ENCODE data around the gene TP53BP2. TPM values are rescaled to one million over a fixed set of nuclear protein-coding genes. Genes with fewer than 3 reads are reported as not detected.

TP53BP2 gene
- total RNA-seq, 2 experiments from 2014 or later, result 56.0 to 58.7 TPM

DNA sequence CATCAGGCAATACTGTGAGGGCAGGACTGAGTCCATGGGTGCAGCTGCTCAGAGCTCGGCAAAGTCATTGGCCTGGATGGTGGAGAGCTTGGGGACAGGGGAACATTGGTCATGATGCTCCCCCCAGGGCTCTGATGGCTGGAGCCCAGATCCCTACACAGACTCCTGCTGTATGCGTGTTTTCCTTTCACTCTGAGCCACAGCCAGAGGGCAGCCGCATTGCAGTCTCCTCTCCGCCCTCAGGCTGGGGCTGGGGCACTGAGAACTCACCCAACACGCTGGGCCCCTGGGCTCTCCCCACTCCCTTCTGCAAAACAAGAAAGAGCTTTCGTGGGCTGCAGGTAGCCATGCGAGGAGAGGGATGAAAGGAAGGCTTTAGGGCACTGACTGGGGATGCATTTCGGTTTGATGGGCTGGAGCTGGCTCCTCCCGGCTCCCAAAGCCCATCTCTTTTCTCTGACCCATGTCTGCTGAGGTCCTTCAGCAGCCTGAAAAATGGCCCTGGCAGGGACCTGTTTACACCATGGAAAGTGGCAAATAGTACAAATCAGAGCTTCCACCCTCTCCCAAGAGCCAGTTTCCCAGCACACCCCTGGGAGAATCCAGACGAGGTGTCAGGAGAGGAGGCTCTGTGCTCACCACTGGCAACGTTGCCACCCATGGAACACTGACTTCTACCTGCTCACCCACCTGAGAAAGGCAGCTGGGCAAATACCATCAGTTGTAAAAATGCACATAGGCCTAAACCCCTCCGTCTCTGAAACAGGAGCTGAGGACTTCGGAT, 89.6 kb downstream of the TP53BP2 start:
- Mint-ChIP-seq H3K4me1 (ENCODE audit: low read depth) (no peaks in the 10 kb centered on the region), H3K9me3 (no peaks in the 10 kb centered on the region), H3K36me3 (peaks cover 24% of the 10 kb centered on the region), H3K27ac (no peak overlapping the region), H3K27me3 (no peaks in the 10 kb centered on the region), H3K4me3 (no peak overlapping the region)
- intact Hi-C loops (cut with micrococcal nuclease), result no loop called here
- ChIA-PET POLR2A (no interaction called here), CTCF (interaction anchor here (0.6 to 1.1 kb wide), 4 partner anchors 50 to 63 kb away, joined by 3 to 4 read pairs (median 3); no protein-coding TSS in a partner anchor)
- no peak for DNase-seq

DNA sequence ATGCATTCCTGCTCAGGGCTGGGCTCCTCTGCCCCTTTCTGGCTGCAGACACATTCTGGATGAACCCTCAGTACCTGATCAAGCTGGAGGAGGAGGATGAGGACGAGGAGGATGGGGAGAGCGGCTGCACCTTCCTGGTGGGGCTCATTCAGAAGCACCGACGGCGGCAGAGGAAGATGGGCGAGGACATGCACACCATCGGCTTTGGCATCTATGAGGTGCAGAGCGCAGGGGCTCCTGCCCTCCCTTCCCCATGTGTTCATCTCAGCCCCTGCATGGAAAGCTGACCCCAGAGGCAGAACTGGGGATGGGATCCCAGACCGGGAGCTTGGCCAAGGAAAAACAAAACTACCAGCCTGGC, 90.3 kb downstream of the TP53BP2 start:
- ChIA-PET CTCF (interaction anchor here (0.6 kb wide), 1 partner anchor 60 kb away, joined by 3 read pairs; no protein-coding TSS in a partner anchor), POLR2A (no interaction called here)
- Mint-ChIP-seq H3K4me3 (no peak overlapping the region), H3K9me3 (no peaks in the 10 kb centered on the region), H3K27me3 (no peaks in the 10 kb centered on the region), H3K4me1 (ENCODE audit: low read depth) (no peaks in the 10 kb centered on the region), H3K36me3 (peaks cover 29% of the 10 kb centered on the region), H3K27ac (no peak overlapping the region)
- intact Hi-C loops (cut with micrococcal nuclease), result no loop called here
- DNase-seq, result no peak

DNA sequence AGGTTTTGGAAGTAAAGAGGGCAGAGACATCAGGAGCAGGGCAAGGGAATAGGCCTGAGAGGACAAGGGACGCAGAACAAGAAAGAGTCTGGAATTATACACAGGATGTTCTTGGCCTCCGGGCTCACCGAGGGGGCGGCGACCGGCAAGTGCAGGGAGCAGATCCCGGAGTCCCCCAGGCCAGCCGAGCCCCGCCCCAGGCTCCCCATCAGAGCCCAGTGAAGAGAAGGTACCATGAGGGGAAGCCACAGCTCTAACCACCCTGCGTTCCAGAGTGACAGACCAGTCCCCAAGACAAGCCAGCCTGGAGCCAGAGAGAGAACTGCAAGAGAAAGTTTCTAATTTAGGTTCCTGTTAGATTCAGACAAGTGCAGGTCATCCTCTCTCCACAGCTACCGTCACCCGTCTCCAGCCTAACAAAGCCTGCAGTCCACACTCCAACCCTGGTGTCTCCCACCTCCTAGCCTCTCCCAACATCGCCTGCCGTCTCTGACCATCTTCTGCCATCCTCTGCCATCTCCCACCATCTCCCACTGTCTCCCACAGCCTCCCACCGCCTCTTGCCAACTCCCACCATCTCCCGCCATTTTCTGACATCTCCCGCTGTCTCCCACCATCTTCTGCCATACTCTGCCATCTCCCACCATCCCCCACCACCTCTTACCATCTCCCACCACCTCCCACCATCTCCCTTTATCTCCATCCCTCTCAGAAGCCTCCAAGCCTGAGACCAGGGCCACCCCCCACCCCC, 90.9 kb downstream of the TP53BP2 start:
- Mint-ChIP-seq H3K9me3 (no peaks in the 10 kb centered on the region), H3K36me3 (peaks cover 33% of the 10 kb centered on the region), H3K4me1 (ENCODE audit: low read depth) (no peaks in the 10 kb centered on the region), H3K27ac (no peak overlapping the region), H3K27me3 (no peaks in the 10 kb centered on the region), H3K4me3 (no peak overlapping the region)
- ChIA-PET POLR2A (no interaction called here), CTCF (no interaction called here)
- intact Hi-C loops (cut with micrococcal nuclease), result no loop called here
- no peak for DNase-seq

DNA sequence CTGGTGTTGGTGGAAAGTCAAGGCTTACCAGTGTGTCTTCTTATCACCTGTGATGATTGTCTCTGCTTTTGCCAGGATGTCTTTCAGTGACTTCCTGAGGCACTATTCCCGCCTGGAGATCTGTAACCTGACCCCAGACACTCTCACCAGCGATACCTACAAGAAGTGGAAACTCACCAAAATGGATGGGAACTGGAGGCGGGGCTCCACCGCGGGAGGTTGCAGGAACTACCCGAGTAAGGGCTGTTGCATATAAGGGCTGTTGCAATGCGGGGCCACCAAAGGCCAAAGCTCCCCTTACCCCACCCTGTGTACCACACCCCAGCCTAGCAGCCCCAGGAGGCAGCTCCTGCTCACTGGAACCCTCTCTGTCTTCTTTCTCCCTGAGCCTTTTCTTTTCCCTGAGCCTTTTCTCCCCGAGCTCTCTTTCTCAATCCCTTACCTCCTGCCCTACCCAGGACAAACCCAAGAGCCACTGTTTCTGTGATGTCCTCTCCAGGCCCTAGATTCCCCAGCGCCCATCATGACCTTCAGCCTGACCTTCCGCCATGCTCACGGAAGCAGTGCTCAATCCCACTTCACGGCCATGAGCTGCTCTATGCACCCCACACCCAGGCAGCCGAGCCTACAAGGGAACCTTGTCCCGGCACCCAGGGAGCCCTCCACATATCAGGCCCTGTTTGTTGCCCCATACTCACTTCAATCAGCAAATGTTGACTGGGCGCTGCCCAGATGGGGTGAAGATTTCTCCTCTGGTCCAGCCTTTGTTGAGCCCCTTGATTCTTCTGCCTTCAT, 92.8 kb downstream of the TP53BP2 start:
- peaks cover 29% of the 10 kb centered on the region for H3K36me3 Mint-ChIP-seq
- CTCF ChIA-PET, result interaction anchor here (1.2 to 8.2 kb wide), 5 partner anchors 26 to 93 kb away, joined by 3 to 189 read pairs (median 4); partner anchors contain the start of genes CAPN2 and TP53BP2
- H3K27me3 Mint-ChIP-seq, result no peaks in the 10 kb centered on the region
- POLR2A ChIA-PET, result no interaction called here
- no peak overlapping the region for H3K27ac Mint-ChIP-seq
- no peak for DNase-seq
- H3K4me1 Mint-ChIP-seq (ENCODE audit: low read depth), result peaks cover 14% of the 10 kb centered on the region
- no peak overlapping the region for H3K4me3 Mint-ChIP-seq
- intact Hi-C loops (cut with micrococcal nuclease), result no loop called here
- H3K9me3 Mint-ChIP-seq, result no peaks in the 10 kb centered on the region

DNA sequence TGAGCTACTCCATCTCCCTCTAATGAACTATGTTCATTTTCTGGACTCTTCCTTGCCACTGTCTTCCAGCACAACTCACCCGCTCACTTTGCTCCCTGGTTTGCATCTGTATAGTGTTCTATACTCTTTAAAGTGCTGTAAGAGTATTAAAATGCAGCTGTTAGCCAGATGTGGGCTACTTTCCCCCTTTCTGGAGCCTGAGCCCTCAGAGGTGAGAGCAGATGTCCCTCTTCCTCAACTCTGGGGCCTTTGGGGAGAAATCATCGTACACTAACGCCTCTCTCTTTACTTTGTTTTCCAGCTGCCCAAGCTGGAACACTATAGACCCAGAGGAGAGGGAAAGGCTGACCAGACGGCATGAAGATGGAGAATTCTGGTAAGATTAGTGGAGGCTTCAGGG, 94.1 kb downstream of the TP53BP2 start:
- H3K36me3 Mint-ChIP-seq, result peaks cover 25% of the 10 kb centered on the region
- CTCF ChIA-PET, result interaction anchor here (1.1 to 8.2 kb wide), 5 partner anchors 25 to 68 kb away, joined by 4 to 189 read pairs (median 4); partner anchors contain the start of gene CAPN2

DNA sequence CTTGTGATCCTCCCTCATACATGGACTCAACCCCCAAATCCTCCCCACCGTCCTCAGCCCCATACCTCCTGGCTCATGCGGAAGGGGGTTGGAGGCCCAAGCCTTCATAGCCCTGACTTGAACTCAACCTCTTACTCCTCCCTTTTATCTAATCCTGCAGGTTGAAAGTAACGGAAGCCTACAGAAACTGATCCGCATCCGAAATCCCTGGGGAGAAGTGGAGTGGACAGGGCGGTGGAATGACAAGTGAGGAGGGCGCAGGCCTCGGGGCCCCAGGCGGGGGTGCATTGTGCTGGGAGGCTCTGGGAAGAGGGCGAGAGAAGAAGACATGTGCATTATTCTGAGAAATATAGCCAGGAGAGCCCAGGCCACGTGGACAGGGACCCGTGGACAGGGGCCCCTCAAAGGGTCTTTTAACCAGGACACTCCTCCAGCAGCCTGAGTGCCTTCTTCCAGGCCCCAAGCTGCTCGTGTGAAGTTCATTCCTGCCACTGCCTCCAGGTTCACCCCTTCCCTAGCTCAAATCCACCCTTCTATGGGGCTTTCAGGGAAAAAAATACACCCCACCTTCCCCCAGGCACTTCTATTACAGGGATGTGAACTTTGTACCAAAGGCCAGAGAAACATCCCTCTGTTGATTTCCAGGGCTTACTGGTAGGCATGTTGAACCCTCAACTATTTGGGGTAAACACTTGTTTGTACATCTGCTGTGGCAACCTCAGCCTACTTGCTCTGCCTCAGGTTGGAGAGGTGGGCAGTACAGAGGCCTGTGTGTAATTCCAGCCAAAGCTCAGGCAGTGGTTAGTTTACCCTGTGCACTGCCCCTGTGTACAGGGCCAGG, 94.8 kb downstream of the TP53BP2 start:
- no peaks in the 10 kb centered on the region for H3K27me3 Mint-ChIP-seq
- peaks cover 25% of the 10 kb centered on the region for H3K36me3 Mint-ChIP-seq
- ChIA-PET POLR2A (interaction anchor here (0.5 to 0.8 kb wide), 3 partner anchors 39 to 1010 kb away, joined by 3 read pairs; no protein-coding TSS in a partner anchor), CTCF (interaction anchor here (0.7 to 8.2 kb wide), 13 partner anchors 10 to 91 kb away, joined by 3 to 189 read pairs (median 19); partner anchors contain the start of gene CAPN2)
- no peak for DNase-seq
- peaks cover 23% of the 10 kb centered on the region for H3K4me1 Mint-ChIP-seq (ENCODE audit: low read depth)
- H3K9me3 Mint-ChIP-seq, result no peaks in the 10 kb centered on the region
- H3K4me3 Mint-ChIP-seq, result no peak overlapping the region
- intact Hi-C loops (cut with micrococcal nuclease), result no loop called here
- no peak overlapping the region for H3K27ac Mint-ChIP-seq

More for the DNA sequence above, 94.1 kb downstream of the TP53BP2 start:
- no peaks in the 10 kb centered on the region for H3K27me3 Mint-ChIP-seq
- H3K27ac Mint-ChIP-seq, result no peak overlapping the region
- no peaks in the 10 kb centered on the region for H3K9me3 Mint-ChIP-seq
- DNase-seq, result no peak
- peaks cover 23% of the 10 kb centered on the region for H3K4me1 Mint-ChIP-seq (ENCODE audit: low read depth)
- POLR2A ChIA-PET, result interaction anchor here (0.8 kb wide), 1 partner anchor 40 kb away, joined by 3 read pairs; no protein-coding TSS in a partner anchor
- intact Hi-C loops (cut with micrococcal nuclease), result no loop called here
- H3K4me3 Mint-ChIP-seq, result no peak overlapping the region

DNA sequence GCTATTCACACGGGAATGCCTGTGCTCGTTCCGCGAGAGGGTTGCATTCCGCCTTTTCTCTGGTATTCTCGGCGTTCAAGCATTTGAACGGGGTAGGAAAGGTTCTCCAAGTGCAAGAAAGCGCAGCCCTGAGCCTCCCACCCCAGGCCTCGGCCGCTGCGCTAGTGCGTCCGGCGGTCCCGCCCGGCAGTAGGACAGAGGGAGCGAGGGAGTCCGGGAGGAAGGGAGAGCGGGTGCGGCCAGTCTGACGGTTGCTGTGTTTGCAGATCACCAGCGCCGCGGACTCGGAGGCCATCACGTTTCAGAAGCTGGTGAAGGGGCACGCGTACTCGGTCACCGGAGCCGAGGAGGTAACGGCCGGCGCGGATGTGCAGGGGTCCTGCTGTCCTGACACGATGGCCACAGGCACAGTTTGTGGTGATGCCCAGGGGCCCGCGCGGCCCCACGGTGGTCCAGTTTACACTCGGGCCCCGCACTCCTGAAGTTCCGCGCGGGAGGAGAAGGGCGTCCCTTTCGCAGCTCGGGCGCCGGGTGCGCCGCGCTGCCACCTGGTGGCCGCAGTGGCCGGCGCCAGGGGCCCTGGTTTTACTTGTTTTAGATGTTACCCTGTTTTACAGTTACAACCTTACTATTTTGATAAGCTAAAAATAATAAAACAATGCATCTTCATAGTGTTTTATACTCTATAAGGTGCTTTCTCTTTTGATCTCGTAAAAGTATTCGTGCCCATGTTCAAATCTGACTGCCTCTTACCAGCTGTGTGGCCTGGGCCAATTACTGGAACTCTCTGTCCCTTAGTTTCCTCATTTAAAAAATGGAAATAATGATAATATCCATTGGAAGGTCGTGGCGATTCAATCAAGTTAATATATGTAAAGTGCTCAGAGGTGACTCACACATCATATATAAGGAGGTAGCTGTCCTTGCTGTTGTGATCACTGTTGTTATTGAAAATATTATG, 96.7 kb downstream of the TP53BP2 start:
- POLR2A ChIA-PET, result interaction anchor here (0.6 to 1.7 kb wide), 6 partner anchors 8 to 97 kb away, joined by 3 to 8 read pairs (median 4); partner anchors contain the start of genes CAPN2 and TP53BP2
- H3K36me3 Mint-ChIP-seq, result peaks cover 25% of the 10 kb centered on the region
- DNase-seq, result peak; percentile 74
- H3K4me3 Mint-ChIP-seq, result peak overlapping the region; percentile 42
- no peaks in the 10 kb centered on the region for H3K27me3 Mint-ChIP-seq
- CTCF ChIA-PET, result interaction anchor here (0.6 to 8.2 kb wide), 39 partner anchors 9 to 615 kb away, joined by 3 to 189 read pairs (median 5); partner anchors contain the start of gene CAPN2
- no peaks in the 10 kb centered on the region for H3K9me3 Mint-ChIP-seq
- intact Hi-C loops (cut with micrococcal nuclease), result loop anchor here (1.0 kb wide), 3 partner anchors 23 to 51 kb away; partner anchors contain the start of gene CAPN2
- H3K27ac Mint-ChIP-seq, result no peak overlapping the region
- peaks cover 23% of the 10 kb centered on the region for H3K4me1 Mint-ChIP-seq (ENCODE audit: low read depth)

DNA sequence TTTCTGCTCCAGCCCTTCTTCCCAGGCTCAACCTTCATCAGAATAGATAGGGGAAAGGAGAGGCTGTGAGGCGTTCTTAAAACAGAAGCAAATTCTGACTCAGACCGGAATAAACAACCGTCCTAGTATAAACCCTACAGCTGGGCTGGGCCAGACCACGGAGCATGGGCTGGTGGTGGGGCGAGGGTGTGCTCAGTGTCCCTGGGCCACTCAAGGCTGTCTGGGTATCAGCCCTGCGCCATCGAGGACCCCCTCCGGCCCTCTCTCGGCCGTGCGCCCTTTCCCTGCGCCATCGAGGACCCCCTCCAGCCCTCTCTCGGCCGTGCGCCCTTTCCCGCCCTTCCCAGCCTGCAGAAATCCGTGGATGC, 97.4 kb downstream of the TP53BP2 start:
- Mint-ChIP-seq H3K4me3 (peak overlapping the region; percentile 42), H3K27ac (no peak overlapping the region), H3K4me1 (ENCODE audit: low read depth) (peaks cover 23% of the 10 kb centered on the region), H3K27me3 (no peaks in the 10 kb centered on the region), H3K9me3 (no peaks in the 10 kb centered on the region), H3K36me3 (peaks cover 24% of the 10 kb centered on the region)
- CTCF ChIA-PET, result interaction anchor here (0.6 to 8.2 kb wide), 25 partner anchors 8 to 505 kb away, joined by 3 to 189 read pairs (median 9); partner anchors contain the start of gene CAPN2
- DNase-seq, result peak; percentile 52
- intact Hi-C loops (cut with micrococcal nuclease), result no loop called here
- POLR2A ChIA-PET, result interaction anchor here (1.1 to 1.7 kb wide), 3 partner anchors 16 to 97 kb away, joined by 3 to 5 read pairs (median 4); partner anchors contain the start of gene TP53BP2

DNA sequence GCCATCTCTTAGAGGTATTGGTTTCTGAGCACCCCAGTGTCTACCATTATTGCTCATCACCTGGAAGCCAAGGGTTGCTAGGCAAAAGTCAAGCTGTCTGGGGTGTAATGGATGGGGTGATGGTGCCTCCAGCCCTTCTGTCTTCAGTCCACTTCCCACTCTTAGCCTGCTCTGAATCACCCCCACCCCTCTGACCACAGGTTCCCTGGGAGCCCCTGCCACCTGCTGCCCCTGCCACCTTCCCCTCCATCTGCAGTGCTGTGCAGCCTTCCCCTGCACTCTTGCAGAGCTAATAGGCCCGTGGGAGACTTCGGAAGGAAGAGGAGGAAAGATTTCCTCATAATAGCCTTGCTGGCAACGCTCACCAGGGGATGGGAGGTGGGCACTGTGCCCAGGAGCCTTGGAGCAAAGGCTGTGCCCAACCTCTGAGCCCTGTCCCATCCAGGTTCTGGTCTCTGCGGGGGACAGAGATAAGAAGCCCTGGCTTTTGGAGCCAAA, 97.9 kb downstream of the TP53BP2 start:
- no peaks in the 10 kb centered on the region for H3K9me3 Mint-ChIP-seq
- no peak overlapping the region for H3K27ac Mint-ChIP-seq
- intact Hi-C loops (cut with micrococcal nuclease), result no loop called here
- peaks cover 20% of the 10 kb centered on the region for H3K36me3 Mint-ChIP-seq
- ChIA-PET CTCF (interaction anchor here (0.6 to 8.2 kb wide), 8 partner anchors 17 to 504 kb away, joined by 3 to 189 read pairs (median 32); partner anchors contain the start of gene CAPN2), POLR2A (interaction anchor here (1.7 kb wide), 1 partner anchor 98 kb away, joined by 5 read pairs; the partner anchor contains the start of gene TP53BP2)
- H3K4me3 Mint-ChIP-seq, result no peak overlapping the region
- no peaks in the 10 kb centered on the region for H3K27me3 Mint-ChIP-seq
- DNase-seq, result peak; percentile 28
- peaks cover 23% of the 10 kb centered on the region for H3K4me1 Mint-ChIP-seq (ENCODE audit: low read depth)

DNA sequence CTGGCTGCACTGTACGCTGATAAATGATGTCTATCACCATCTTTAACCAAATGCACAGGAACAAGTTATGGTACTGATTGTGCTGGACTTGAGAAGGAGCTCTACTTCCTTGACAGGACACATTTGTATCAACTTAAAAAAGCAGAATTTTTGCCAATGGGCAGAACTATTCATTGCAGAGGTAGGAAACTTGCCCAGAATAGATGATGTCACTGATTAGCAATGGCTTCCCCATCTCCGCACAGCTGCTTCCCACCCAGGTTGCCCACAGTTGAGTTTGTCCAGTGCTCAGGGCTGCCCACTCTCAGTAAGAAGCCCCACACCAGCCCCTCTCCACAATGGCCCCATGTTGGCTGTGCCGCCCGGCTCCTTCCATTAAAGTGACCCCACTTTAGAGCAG, 100.0 kb downstream of the TP53BP2 start:
- peaks cover 8% of the 10 kb centered on the region for H3K36me3 Mint-ChIP-seq
- H3K27me3 Mint-ChIP-seq, result no peaks in the 10 kb centered on the region
- ChIA-PET CTCF (interaction anchor here (0.9 to 8.2 kb wide), 2 partner anchors 29 to 45 kb away, joined by 3 to 189 read pairs; no protein-coding TSS in a partner anchor), POLR2A (interaction anchor here (0.7 kb wide), 1 partner anchor 10 kb away, joined by 5 read pairs; no protein-coding TSS in a partner anchor)
- H3K27ac Mint-ChIP-seq, result no peak overlapping the region
- H3K9me3 Mint-ChIP-seq, result no peaks in the 10 kb centered on the region
- H3K4me3 Mint-ChIP-seq, result no peak overlapping the region
- DNase-seq, result no peak
- intact Hi-C loops (cut with micrococcal nuclease), result no loop called here
- H3K4me1 Mint-ChIP-seq (ENCODE audit: low read depth), result peaks cover 23% of the 10 kb centered on the region

Measured in activated CD4-positive, alpha-beta memory T cell treated with anti-CD3 and anti-CD28 coated beads for 36 hours (primary cell).